Measurements from ENCODE around the gene EML1. TPM values are rescaled to one million over a fixed set of nuclear protein-coding genes. Genes with fewer than 3 reads are reported as not detected.

Gene EML1
- total and polyA plus RNA-seq, 2 of the 13 experiments (the other 11 are each of a cell fraction or from before 2014, with no cell fraction given) = 0.59 to 1.7 TPM

DNA sequence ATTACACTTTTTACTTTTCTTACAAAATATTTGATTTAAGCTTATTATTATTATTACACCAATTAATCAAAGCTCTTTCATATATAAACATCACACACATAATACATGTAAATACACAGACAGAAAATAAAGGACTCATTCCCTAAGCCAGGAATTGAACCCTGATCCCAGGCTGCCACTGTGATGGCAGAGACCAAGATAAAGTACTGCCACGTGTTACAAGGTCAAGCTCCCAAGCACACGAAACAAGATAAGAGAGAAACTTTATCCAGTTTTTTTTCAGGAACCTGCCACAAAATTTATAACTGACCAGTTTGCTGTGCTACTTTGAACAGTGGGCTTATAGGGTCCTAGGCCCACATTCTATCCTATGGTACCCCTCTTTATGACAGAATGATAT lies 111.3 kb downstream of the EML1 start:
- no peaks in the 10 kb centered on the region for H3K27me3 ChIP-seq (ENCODE audit: control insufficient read depth in 1 of 2, insufficient read depth in 2 of 2, low read length in 2 of 2)
- no peaks in the 10 kb centered on the region for H3K79me2 ChIP-seq (ENCODE audit: insufficient read depth, low read length)
- BruUV-seq (replicated peaks) = no TSS peak
- no peaks in the 10 kb centered on the region for H4K20me1 ChIP-seq (ENCODE audit: insufficient read depth, low read length)
- DNase-seq (ENCODE audit: low spot score) (peak; percentile 34), ATAC-seq (no peak), FAIRE-seq (peak; percentile 40)
- ChIA-PET CTCF (ENCODE audit: low intra/inter-chr PET ratio, low total read pairs) (no interaction called here), POLR2A (no interaction called here)
- in situ Hi-C loops (cut with HindIII; ENCODE audit: extremely low pct_ligation_motif_present, low pct_unique_long_range_greater_than_20kb) = no loop called here
- H3K27ac ChIP-seq (ENCODE audit: extremely low read length, insufficient read depth, low read length) = no peak overlapping the region
- peaks cover 4% of the 10 kb centered on the region; the same call in 1 of the 2 replicates for H3K9me3 ChIP-seq (ENCODE audit: low read length)
- H3K9ac ChIP-seq (ENCODE audit: insufficient read depth, low read depth, low read length) = no peak overlapping the region
- no peak overlapping the region for H3K4me2 ChIP-seq (ENCODE audit: low read depth, low read length)
- intact Hi-C loops (cut with micrococcal nuclease; ENCODE audit: unreplicated experiment) = no loop called here
- H2AFZ ChIP-seq (ENCODE audit: low read length) = no peak overlapping the region
- H3K4me3 ChIP-seq (replicated peaks in 1 of 3; ENCODE audit: insufficient read depth in 1 of 3, low read depth in 2 of 3, low read length in 3 of 3) = no peak overlapping the region
- H3K36me3 ChIP-seq (replicated peaks in 1 of 2; ENCODE audit: control insufficient read depth in 1 of 2, insufficient read depth in 2 of 2, low read length in 2 of 2) = no peaks in the 10 kb centered on the region
- 4% methylated on average over 2 of the region's 2 CpGs for WGBS (ENCODE audit: low lambda C conversion rate)
- peaks cover 30% of the 10 kb centered on the region for H3K4me1 ChIP-seq (ENCODE audit: insufficient read depth, low read length)
- TF ChIP-seq SAP130 (CRISPR knock-in tag; IDR thresholded peaks at IDR 0.05; ENCODE audit: low read depth) (peak; percentile 34; the same call in 1 of the 2 replicates), NFE2 (CRISPR knock-in tag; IDR thresholded peaks at IDR 0.05) (no peak), SIX1 (CRISPR knock-in tag; IDR thresholded peaks at IDR 0.05; ENCODE audit: borderline replicate concordance) (peak; percentile 27; the same call in 1 of the 2 replicates), MED13 (CRISPR knock-in tag; IDR thresholded peaks at IDR 0.05) (no peak), CSRNP1 (CRISPR knock-in tag; IDR thresholded peaks at IDR 0.05) (no peak), HNF4A (CRISPR knock-in tag; IDR thresholded peaks at IDR 0.05) (peak; percentile 58), NR2F6 (IDR thresholded peaks at IDR 0.05) (peak; percentile 35; the same call in 1 of the 2 replicates), NR2F6 (CRISPR knock-in tag; IDR thresholded peaks at IDR 0.05) (no peak)

GRCh38 chr14:99905121-99905520 lies 111.9 kb downstream of the EML1 start:
- no peak for ATAC-seq
- H4K20me1 ChIP-seq (ENCODE audit: insufficient read depth, low read length) = no peaks in the 10 kb centered on the region
- H3K27ac ChIP-seq (ENCODE audit: extremely low read length, insufficient read depth, low read length) = no peak overlapping the region
- POLR2A ChIA-PET = no interaction called here
- in situ Hi-C loops (cut with HindIII; ENCODE audit: extremely low pct_ligation_motif_present, low pct_unique_long_range_greater_than_20kb) = no loop called here
- FAIRE-seq = no peak
- H2AFZ ChIP-seq (ENCODE audit: low read length) = no peak overlapping the region
- no peak for DNase-seq (ENCODE audit: low spot score)
- intact Hi-C loops (cut with micrococcal nuclease; ENCODE audit: unreplicated experiment) = no loop called here
- no peak overlapping the region for H3K4me2 ChIP-seq (ENCODE audit: low read depth, low read length)
- H3K36me3 ChIP-seq (replicated peaks in 1 of 2; ENCODE audit: control insufficient read depth in 1 of 2, insufficient read depth in 2 of 2, low read length in 2 of 2) = no peaks in the 10 kb centered on the region
- no TSS peak for BruUV-seq (replicated peaks)
- H3K9me3 ChIP-seq (ENCODE audit: low read length) = peaks cover 4% of the 10 kb centered on the region; the same call in 1 of the 2 replicates
- no peak for TF ChIP-seq KDM2A (CRISPR knock-in tag; IDR thresholded peaks at IDR 0.05; ENCODE audit: borderline replicate concordance, low read depth)
- no peak for TF ChIP-seq ZFP82 (CRISPR knock-in tag; IDR thresholded peaks at IDR 0.05; ENCODE audit: borderline replicate concordance)
- TF ChIP-seq HNRNPUL1 (IDR thresholded peaks at IDR 0.05; ENCODE audit: low read depth, low read length) = no peak
- no peak for TF ChIP-seq ZNF333 (CRISPR knock-in tag; IDR thresholded peaks at IDR 0.05; ENCODE audit: borderline replicate concordance)
- TF ChIP-seq NFYC (CRISPR knock-in tag; IDR thresholded peaks at IDR 0.05) = no peak
- no peak for TF ChIP-seq MXI1 (IDR thresholded peaks at IDR 0.05; ENCODE audit: borderline replicate concordance, low read depth, low read length)
- TF ChIP-seq AKAP8 (CRISPR knock-in tag; IDR thresholded peaks at IDR 0.05) = no peak
- TF ChIP-seq ZNF224 (CRISPR knock-in tag; IDR thresholded peaks at IDR 0.05) = no peak
- 87% methylated on average over 5 of the region's 5 CpGs for WGBS (ENCODE audit: low lambda C conversion rate)
- no peaks in the 10 kb centered on the region for H3K27me3 ChIP-seq (ENCODE audit: control insufficient read depth in 1 of 2, insufficient read depth in 2 of 2, low read length in 2 of 2)
- H3K9ac ChIP-seq (ENCODE audit: insufficient read depth, low read depth, low read length) = no peak overlapping the region
- peaks cover 30% of the 10 kb centered on the region for H3K4me1 ChIP-seq (ENCODE audit: insufficient read depth, low read length)
- H3K79me2 ChIP-seq (ENCODE audit: insufficient read depth, low read length) = no peaks in the 10 kb centered on the region
- no peak overlapping the region for H3K4me3 ChIP-seq (replicated peaks in 1 of 3; ENCODE audit: insufficient read depth in 1 of 3, low read depth in 2 of 3, low read length in 3 of 3)
- CTCF ChIA-PET (ENCODE audit: low intra/inter-chr PET ratio, low total read pairs) = no interaction called here
